ENCODE data around the gene ZFPM1.

The ZFPM1 gene

GRCh38 chr16:88497561-88498462, 44.7 kb downstream of the ZFPM1 start:
- no peak for ATAC-seq
- Mint-ChIP-seq H3K4me3 (no peak overlapping the region), H3K27ac (no peak overlapping the region), H3K9me3 (no peaks in the 10 kb centered on the region), H3K4me1 (peaks cover 17% of the 10 kb centered on the region), H3K36me3 (peaks cover 11% of the 10 kb centered on the region)
- DNase-seq (ENCODE audit: low spot score in 2 of 2): no peak

DNA sequence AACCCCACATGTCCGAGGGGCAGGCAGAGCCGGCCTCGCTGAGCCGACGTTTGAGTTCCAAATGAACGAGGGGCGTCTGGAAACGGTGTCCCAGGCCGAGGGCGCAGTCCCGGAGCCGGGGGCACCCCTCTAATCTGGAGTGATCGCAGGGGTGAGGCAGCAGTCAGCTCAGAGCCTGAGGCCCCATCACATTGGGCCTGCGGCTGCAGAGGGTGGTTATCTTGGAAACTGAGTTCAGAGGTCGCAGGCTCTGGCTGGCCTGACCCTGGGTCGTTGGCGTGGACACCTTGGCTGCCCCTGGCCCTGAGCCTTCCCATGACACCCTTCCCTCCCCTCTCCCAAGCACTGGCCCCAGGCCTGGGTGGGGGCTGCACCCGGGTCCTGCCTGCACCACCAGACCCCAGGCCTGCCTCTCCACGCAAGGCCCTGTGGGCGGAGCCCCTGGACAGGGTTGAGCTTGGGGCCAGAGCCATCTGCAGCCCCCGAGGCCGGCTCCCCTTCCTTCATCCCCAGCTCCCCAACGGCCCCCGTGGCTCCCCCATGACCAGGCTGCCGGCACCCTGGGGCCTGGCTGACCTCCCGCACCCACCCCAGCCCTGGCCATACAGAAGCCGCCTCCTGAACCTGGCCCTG, 45.6 kb downstream of the ZFPM1 start:
- ATAC-seq: no peak
- Mint-ChIP-seq H3K4me1 (peaks cover 17% of the 10 kb centered on the region), H3K4me3 (no peak overlapping the region), H3K36me3 (peaks cover 16% of the 10 kb centered on the region), H3K9me3 (no peaks in the 10 kb centered on the region), H3K27ac (no peak overlapping the region)
- no peak for DNase-seq (ENCODE audit: low spot score in 2 of 2)

GRCh38 chr16:88499292-88499691, 46.2 kb downstream of the ZFPM1 start:
- Mint-ChIP-seq H3K27ac (no peak overlapping the region), H3K36me3 (peaks cover 20% of the 10 kb centered on the region), H3K9me3 (no peaks in the 10 kb centered on the region), H3K4me1 (peaks cover 17% of the 10 kb centered on the region), H3K4me3 (no peak overlapping the region)
- DNase-seq (ENCODE audit: low spot score in 2 of 2): no peak
- ATAC-seq: no peak

GRCh38 chr16:88499836-88500251, 46.8 kb downstream of the ZFPM1 start:
- Mint-ChIP-seq H3K4me3 (no peak overlapping the region), H3K36me3 (peaks cover 22% of the 10 kb centered on the region), H3K9me3 (no peaks in the 10 kb centered on the region), H3K27ac (no peak overlapping the region), H3K4me1 (peaks cover 17% of the 10 kb centered on the region)
- DNase-seq (ENCODE audit: low spot score in 2 of 2) (no peak), ATAC-seq (no peak)

DNA sequence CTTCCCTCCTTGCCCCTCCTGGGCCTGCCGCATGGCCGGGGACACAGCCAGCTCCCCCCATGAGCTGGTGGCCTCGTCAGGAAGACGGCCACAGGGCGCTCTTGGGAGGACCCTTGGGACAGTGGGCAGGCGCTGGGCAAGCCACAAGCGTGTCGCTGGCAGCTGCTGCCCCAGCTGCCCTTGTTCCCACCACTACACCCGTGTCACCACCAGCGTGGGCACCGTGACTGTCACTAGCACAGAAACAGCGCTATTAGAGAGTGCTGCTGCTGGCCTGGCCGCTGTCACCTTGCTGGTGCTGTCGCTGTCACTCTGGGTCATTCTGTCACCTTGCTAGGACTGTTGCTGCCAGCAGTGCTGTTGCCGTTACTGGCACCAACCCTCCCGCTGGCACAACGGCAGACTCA, 47.2 kb downstream of the ZFPM1 start:
- Mint-ChIP-seq H3K9me3 (no peaks in the 10 kb centered on the region), H3K4me3 (no peak overlapping the region), H3K36me3 (peaks cover 22% of the 10 kb centered on the region), H3K27ac (peak overlapping the region; percentile 37), H3K4me1 (peaks cover 16% of the 10 kb centered on the region)
- DNase-seq (ENCODE audit: low spot score in 2 of 2): no peak
- no peak for ATAC-seq

DNA sequence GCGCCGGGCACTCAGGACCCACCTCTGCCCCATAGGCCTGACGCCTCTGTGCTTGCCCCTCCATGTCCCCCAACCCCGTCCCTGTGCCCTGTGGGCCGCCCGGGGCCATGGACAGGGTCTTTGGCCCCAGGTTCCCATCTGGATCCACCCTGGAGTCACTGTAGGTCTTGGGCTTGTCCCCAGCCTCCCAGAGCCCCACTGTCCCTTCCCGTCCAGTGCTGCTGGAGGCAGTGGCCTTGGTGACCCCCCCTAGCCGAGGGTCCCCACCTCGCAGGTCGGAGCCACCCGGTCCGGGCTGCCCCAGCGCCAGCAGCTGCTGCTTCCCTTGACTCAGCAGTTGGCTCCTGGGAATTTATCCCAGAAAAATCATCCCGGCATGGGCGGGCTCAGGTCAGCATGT, 49.3 kb downstream of the ZFPM1 start:
- no peak for DNase-seq (ENCODE audit: low spot score in 2 of 2)
- peaks cover 22% of the 10 kb centered on the region for H3K36me3 Mint-ChIP-seq
- no peaks in the 10 kb centered on the region for H3K9me3 Mint-ChIP-seq
- H3K4me3 Mint-ChIP-seq: no peak overlapping the region
- no peak for ATAC-seq
- H3K27ac Mint-ChIP-seq: no peak overlapping the region
- H3K4me1 Mint-ChIP-seq: peaks cover 11% of the 10 kb centered on the region

DNA sequence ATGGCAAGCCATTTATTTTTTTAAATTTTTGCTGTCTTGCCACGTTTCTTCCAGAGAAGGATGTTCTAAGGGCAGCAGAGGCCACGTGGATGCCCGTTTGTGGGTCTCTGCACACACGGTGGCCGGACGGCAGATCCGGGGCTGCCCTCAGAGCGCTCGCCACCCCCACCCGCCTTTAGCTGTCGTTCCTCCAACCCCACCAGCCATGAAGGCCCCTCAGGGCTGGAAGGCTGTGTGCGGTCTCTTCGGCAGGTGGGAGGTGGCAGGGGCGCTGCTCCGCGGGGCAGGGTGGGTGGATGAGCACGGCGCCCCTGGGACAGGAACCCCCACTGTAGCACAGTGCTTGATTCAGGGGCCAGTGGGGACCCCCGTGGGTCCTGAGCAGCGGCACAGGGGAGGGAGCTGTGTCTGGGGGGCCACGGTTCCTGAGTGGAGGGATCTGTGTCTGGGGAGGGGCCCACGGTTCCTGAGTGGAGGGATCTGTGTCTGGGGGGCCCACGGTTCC, 49.7 kb downstream of the ZFPM1 start:
- Mint-ChIP-seq H3K9me3 (no peaks in the 10 kb centered on the region), H3K36me3 (peaks cover 22% of the 10 kb centered on the region), H3K27ac (no peak overlapping the region), H3K4me1 (peaks cover 11% of the 10 kb centered on the region), H3K4me3 (no peak overlapping the region)
- DNase-seq (ENCODE audit: low spot score in 2 of 2): no peak
- no peak for ATAC-seq

- Mint-ChIP-seq H3K4me3 (no peak overlapping the region), H3K4me1 (peaks cover 11% of the 10 kb centered on the region), H3K27ac (peak overlapping the region; percentile 37), H3K9me3 (no peaks in the 10 kb centered on the region), H3K36me3 (peaks cover 22% of the 10 kb centered on the region)
- ATAC-seq (no peak), DNase-seq (ENCODE audit: low spot score in 2 of 2) (no peak)
Observed at GRCh38 chr16:88503374-88503770, 50.3 kb downstream of the ZFPM1 start.

GRCh38 chr16:88503771-88504488, 50.9 kb downstream of the ZFPM1 start:
- Mint-ChIP-seq H3K36me3 (peaks cover 22% of the 10 kb centered on the region), H3K9me3 (no peaks in the 10 kb centered on the region), H3K27ac (peak overlapping the region; percentile 37), H3K4me1 (peaks cover 11% of the 10 kb centered on the region), H3K4me3 (no peak overlapping the region)
- ATAC-seq (no peak), DNase-seq (ENCODE audit: low spot score in 2 of 2) (no peak)

DNA sequence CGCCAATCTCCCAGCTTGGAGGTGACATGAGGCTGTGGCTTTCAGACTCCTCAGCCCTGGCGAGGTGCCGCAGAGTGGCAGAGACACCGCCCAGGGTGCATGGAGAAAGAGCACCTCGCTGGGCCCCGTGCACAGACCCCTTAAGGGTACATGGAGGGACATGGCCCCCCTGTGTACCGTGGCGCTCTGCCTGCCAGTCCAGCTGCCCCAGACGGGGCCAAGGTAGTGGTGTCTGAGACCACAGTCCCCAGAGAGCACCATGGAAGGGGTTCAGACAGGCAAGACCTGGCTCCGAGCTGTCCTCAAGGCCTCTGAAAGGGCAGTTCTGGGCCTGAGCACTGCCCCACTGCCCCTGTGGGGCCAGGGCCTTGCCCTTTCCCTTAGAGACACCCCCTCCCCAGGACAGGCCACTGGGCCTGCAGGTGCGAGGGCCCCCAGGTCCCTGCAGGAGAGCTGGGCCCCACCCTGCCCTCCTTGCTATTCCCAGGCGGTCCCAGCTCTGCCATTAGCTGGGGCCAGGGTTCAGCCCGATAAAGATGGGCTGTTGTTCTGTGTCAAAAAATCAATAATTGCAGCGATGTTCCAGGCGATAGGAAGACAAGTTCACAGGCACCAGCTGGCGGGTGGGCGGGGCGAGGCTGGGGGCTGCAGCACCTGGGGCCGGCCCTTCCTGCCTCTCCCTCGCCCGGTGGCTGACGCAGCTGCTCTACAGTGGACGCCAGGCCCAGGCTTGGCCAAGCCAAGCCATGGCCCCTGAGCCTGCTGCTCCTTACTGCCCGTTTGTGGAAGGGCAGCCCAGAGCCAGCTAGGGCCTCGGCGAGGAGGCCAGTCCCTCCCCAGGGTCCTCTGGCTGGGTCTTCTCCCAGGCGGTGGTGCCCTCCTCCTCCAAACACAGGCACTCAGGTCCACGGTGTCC, 51.7 kb downstream of the ZFPM1 start:
- Mint-ChIP-seq H3K27ac (no peak overlapping the region), H3K9me3 (no peaks in the 10 kb centered on the region), H3K4me3 (no peak overlapping the region), H3K4me1 (peaks cover 11% of the 10 kb centered on the region), H3K36me3 (peaks cover 22% of the 10 kb centered on the region)
- no peak for ATAC-seq
- no peak for DNase-seq (ENCODE audit: low spot score in 2 of 2)

- H3K36me3 Mint-ChIP-seq: peaks cover 22% of the 10 kb centered on the region
- H3K4me1 Mint-ChIP-seq: peaks cover 11% of the 10 kb centered on the region
- DNase-seq (ENCODE audit: low spot score in 2 of 2) (peak; percentile 29 to 74), ATAC-seq (peak; percentile 42)
- H3K9me3 Mint-ChIP-seq: no peaks in the 10 kb centered on the region
- no peak overlapping the region for H3K4me3 Mint-ChIP-seq
- no peak overlapping the region for H3K27ac Mint-ChIP-seq
Observed at GRCh38 chr16:88505405-88506082, 52.5 kb downstream of the ZFPM1 start.

- Mint-ChIP-seq H3K36me3 (peaks cover 11% of the 10 kb centered on the region), H3K4me3 (no peak overlapping the region)
Observed at GRCh38 chr16:88506723-88507122, 53.6 kb downstream of the ZFPM1 start.

DNA sequence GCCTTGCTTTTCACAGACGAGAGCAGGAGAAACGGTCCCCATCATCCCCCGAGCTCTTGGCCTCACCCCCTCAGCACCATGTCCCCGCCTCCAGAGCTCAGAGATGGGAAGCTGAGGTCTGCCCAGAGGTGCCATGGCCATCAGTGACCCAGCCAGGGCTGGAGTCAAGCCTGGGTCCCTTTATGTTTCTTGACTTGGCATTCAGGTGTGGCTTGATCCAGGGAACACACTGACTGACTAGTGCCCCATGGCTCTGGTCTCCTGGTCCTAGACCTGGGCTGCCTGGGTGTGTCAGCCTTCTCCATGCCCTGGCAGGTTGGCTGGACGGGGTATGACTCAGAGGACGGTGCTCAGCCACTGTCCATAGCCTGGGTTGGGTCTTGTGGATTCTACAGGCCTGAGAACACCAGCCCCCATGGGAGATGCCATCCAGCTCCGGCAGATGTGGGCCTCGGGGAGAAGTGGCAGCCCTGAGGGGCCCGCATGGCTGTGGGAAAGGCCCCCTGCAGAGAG, 54.2 kb downstream of the ZFPM1 start:
- Mint-ChIP-seq H3K4me1 (no peaks in the 10 kb centered on the region), H3K9me3 (no peaks in the 10 kb centered on the region), H3K36me3 (peaks cover 11% of the 10 kb centered on the region), H3K27ac (no peak overlapping the region), H3K4me3 (no peak overlapping the region)
- DNase-seq (ENCODE audit: low spot score in 2 of 2) (no peak), ATAC-seq (no peak)

More at GRCh38 chr16:88506723-88507122, 53.6 kb downstream of the ZFPM1 start:
- Mint-ChIP-seq H3K27ac (no peak overlapping the region), H3K9me3 (no peaks in the 10 kb centered on the region), H3K4me1 (peaks cover 1% of the 10 kb centered on the region)
- ATAC-seq: no peak
- DNase-seq (ENCODE audit: low spot score in 2 of 2): no peak

DNA sequence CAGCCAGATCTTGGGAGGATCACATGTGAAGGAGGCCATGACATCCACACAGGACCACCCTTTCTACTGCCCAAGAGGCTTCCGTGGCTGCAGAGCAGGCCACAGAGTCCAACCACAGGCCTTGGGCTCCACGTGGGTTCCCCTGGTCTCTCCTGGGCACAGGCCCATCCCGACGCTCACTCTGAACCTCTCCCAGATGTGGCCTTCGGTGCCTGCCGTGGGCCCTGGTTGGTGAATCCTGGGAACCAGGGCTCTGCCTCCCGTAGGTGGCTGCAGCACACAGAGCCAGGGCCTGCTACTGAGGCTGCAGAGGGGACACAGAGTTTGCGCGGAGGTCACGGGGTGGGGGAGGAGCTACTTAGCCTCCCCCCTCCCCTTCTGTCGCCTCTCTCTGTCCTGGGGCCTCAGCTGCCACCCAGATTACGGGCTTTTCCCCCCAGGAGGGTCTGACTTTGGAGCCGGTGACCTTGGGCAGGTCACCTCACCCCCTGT, 55.3 kb downstream of the ZFPM1 start:
- ATAC-seq (no peak), DNase-seq (ENCODE audit: low spot score in 2 of 2) (no peak)
- peaks cover 8% of the 10 kb centered on the region for H3K36me3 Mint-ChIP-seq
- no peaks in the 10 kb centered on the region for H3K4me1 Mint-ChIP-seq
- H3K4me3 Mint-ChIP-seq: no peak overlapping the region
- no peaks in the 10 kb centered on the region for H3K9me3 Mint-ChIP-seq
- H3K27ac Mint-ChIP-seq: no peak overlapping the region
